Fibroblast of mammary gland (primary cell): ENCODE results near the gene RNF128.

Source experiments
- DNase-seq: peaks from one replicate; pipeline ENCODE4 v3.0.0-alpha.2; 2010; ENCODE audit warnings: low read depth
- H3K4me3 ChIP-seq: 2 replicates; pipeline ENCODE4 v1.5.1; 2011; ENCODE audit warnings: low read depth, mild to moderate bottlenecking, low read length, moderate library complexity; ENCODE audit not compliant: control insufficient read depth
- CTCF ChIP-seq: conservative IDR thresholded peaks from 2 replicates; pipeline ENCODE4 v1.5.1; 2011; ENCODE audit warnings: low read depth, low read length, inconsistent platforms; ENCODE audit not compliant: control insufficient read depth, insufficient read depth

The RNF128 gene

GRCh38 chrX:106726485-106727437, at the start of gene RNF128:
Gene RNF128 (plus strand): TSS chrX:106726701. CDS start chrX:106726914, 213 bp downstream.
- peak; percentile 23 for DNase-seq
- peak within 1 kb of the TSS; percentile 50 for H3K4me3 ChIP-seq
- no peak for TF ChIP-seq CTCF

- no peak for DNase-seq
- no peak for TF ChIP-seq CTCF
- H3K4me3 ChIP-seq, result no peak overlapping the region
Observed at GRCh38 chrX:106680716-106681115, 45.8 kb upstream of the RNF128 start.

GRCh38 chrX:106684207-106684606, 42.3 kb upstream of the RNF128 start:
- no peak for TF ChIP-seq CTCF
- no peak overlapping the region for H3K4me3 ChIP-seq
- DNase-seq, result no peak

GRCh38 chrX:106692425-106693065, 34.0 kb upstream of the RNF128 start:
- no peak for TF ChIP-seq CTCF
- no peak for DNase-seq
- H3K4me3 ChIP-seq, result no peak overlapping the region

GRCh38 chrX:106696502-106696901, 30.0 kb upstream of the RNF128 start:
- no peak overlapping the region for H3K4me3 ChIP-seq
- TF ChIP-seq CTCF, result no peak
- DNase-seq, result no peak

- DNase-seq, result peak; percentile 54
- no peak for TF ChIP-seq CTCF
- no peak overlapping the region for H3K4me3 ChIP-seq
Observed at GRCh38 chrX:106698693-106699092, 27.8 kb upstream of the RNF128 start.
